ENCODE data around the gene IFNGR2. TPM values are rescaled to one million over a fixed set of nuclear protein-coding genes. Genes with fewer than 3 reads are reported as not detected.

The IFNGR2 gene
- total and polyA plus RNA-seq, 2 of the 13 experiments (the other 11 are each of a cell fraction or from before 2014, with no cell fraction given) = 61.3 to 117 TPM

GRCh38 chr21:33412832-33413519, 9.8 kb downstream of the IFNGR2 start (continued):
- TF ChIP-seq, protein P1, sequence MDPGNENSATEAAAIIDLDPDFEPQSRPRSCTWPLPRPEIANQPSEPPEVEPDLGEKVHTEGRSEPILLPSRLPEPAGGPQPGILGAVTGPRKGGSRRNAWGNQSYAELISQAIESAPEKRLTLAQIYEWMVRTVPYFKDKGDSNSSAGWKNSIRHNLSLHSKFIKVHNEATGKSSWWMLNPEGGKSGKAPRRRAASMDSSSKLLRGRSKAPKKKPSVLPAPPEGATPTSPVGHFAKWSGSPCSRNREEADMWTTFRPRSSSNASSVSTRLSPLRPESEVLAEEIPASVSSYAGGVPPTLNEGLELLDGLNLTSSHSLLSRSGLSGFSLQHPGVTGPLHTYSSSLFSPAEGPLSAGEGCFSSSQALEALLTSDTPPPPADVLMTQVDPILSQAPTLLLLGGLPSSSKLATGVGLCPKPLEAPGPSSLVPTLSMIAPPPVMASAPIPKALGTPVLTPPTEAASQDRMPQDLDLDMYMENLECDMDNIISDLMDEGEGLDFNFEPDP (CRISPR knock-in tag; conservative IDR thresholded peaks at IDR 0.05) = no peak
- TF ChIP-seq FIP1L1 (IDR thresholded peaks at IDR 0.05; ENCODE audit: borderline replicate concordance, insufficient read depth, low read depth, low read length) = no peak
- no peak for TF ChIP-seq ZNF775 (CRISPR knock-in tag; IDR thresholded peaks at IDR 0.05; ENCODE audit: borderline replicate concordance)
- no peak for TF ChIP-seq ZUFSP (CRISPR knock-in tag; IDR thresholded peaks at IDR 0.05; ENCODE audit: borderline replicate concordance)
- TF ChIP-seq MIXL1 (CRISPR knock-in tag; IDR thresholded peaks at IDR 0.05) = peak; percentile 82
- no peak for TF ChIP-seq ZNF264 (CRISPR knock-in tag; IDR thresholded peaks at IDR 0.05)
- no peak for TF ChIP-seq ZNF136 (CRISPR knock-in tag; IDR thresholded peaks at IDR 0.05; ENCODE audit: low read depth)
- TF ChIP-seq NFATC3 (CRISPR knock-in tag; IDR thresholded peaks at IDR 0.05) = no peak
- peak; percentile 68; the same call in 1 of the 2 replicates for TF ChIP-seq ZBTB20 (CRISPR knock-in tag; IDR thresholded peaks at IDR 0.05; ENCODE audit: borderline replicate concordance, low read depth)
- no peak for TF ChIP-seq ZNF446 (CRISPR knock-in tag; IDR thresholded peaks at IDR 0.05)
- TF ChIP-seq ZNF468 (CRISPR knock-in tag; IDR thresholded peaks at IDR 0.05) = no peak
- TF ChIP-seq FLYWCH1 (CRISPR knock-in tag; IDR thresholded peaks at IDR 0.05) = no peak
- TF ChIP-seq CEBPZ (IDR thresholded peaks at IDR 0.05; ENCODE audit: low read length) = no peak
- 0 out of 2 replicates have a peak, but pooled peaks have one; percentile 61 for TF ChIP-seq AKAP8 (CRISPR knock-in tag; IDR thresholded peaks at IDR 0.05)
- no peak for TF ChIP-seq SMAD3 (CRISPR knock-in tag; IDR thresholded peaks at IDR 0.05)
- TF ChIP-seq CCAR2 (optimal IDR thresholded peaks at IDR 0.05; ENCODE audit: low read depth, low read length) = no peak
- no peak for TF ChIP-seq ZNF30 (CRISPR knock-in tag; IDR thresholded peaks at IDR 0.05)
- TF ChIP-seq NCOA2 (CRISPR knock-in tag; IDR thresholded peaks at IDR 0.05) = peak; percentile 77
- peak; percentile 63; the same call in 1 of the 2 replicates for TF ChIP-seq ZSCAN9 (CRISPR knock-in tag; IDR thresholded peaks at IDR 0.05; ENCODE audit: borderline replicate concordance)

All from HepG2 (cell line).